Measurements from ENCODE around the gene BCAS3. TPM values are rescaled to one million over a fixed set of nuclear protein-coding genes. Genes with fewer than 3 reads are reported as not detected.
"Not testable (repeated sequence)": the region's sequence is repeated elsewhere in the genome, so short reads cannot be mapped to it uniquely, and the experiment has no call there.

Gene BCAS3
- polyA plus RNA-seq, 3 donors: 10.3 to 19.1 (median 14.7) TPM

DNA sequence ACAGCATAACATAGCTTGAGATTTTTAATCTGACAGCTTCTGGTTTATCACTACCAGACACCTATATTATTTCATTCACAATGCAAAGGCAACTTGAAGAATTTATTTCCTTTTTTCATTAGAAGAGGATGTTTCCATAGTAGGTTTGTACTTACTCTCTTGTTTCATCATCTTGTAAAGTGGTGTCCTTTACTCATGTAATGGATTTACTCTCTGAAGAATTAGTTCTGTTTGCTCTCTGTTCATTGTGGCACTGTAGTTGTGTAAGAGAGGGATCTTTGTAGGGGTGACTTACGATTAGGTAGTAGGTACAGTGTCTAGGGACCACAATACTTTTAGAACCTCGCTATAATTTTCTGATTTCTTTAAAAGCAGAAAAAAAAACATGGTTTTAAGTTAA lies 256.1 kb downstream of the BCAS3 start:
- Histone ChIP-seq H2AFZ (ENCODE audit: insufficient read depth, low read depth, low read length, poor library complexity, severe bottlenecking) (no peak overlapping the region), H3K27ac (ENCODE audit: low read depth in 1 of 2, low read length in 2 of 2) (no peak overlapping the region), H3K4me3 (replicated peaks in 1 of 3; ENCODE audit: low read depth in 2 of 3, low read length in 3 of 3) (no peak overlapping the region), H3K4me2 (replicated peaks; ENCODE audit: extremely low read depth, low read length, poor library complexity, severe bottlenecking) (no peak overlapping the region), H4K20me1 (ENCODE audit: insufficient read depth, low read length) (no peaks in the 10 kb centered on the region), H3K9ac (ENCODE audit: insufficient read depth, low read length, poor library complexity, severe bottlenecking) (no peak overlapping the region), H3K27me3 (ENCODE audit: control insufficient read depth in 2 of 2, insufficient read depth in 2 of 2, low read length in 2 of 2) (no peaks in the 10 kb centered on the region), H3K4me1 (ENCODE audit: control insufficient read depth in 1 of 2, insufficient read depth in 2 of 2, low read length in 2 of 2) (no peaks in the 10 kb centered on the region), H3K36me3 (replicated peaks in 1 of 2; ENCODE audit: control insufficient read depth in 1 of 2, insufficient read depth in 2 of 2, low read length in 2 of 2) (no peaks in the 10 kb centered on the region), H3K9me3 (replicated peaks in 1 of 2; ENCODE audit: control insufficient read depth in 1 of 2, insufficient read depth in 1 of 2, low read length in 2 of 2) (no peaks in the 10 kb centered on the region), H3K79me2 (ENCODE audit: insufficient read depth, low read length) (no peaks in the 10 kb centered on the region)
- Mint-ChIP-seq H3K4me1 (no peaks in the 10 kb centered on the region), H3K27me3 (ENCODE audit: low read depth in 3 of 3) (peaks cover 0 to 2% (median 0%) of the 10 kb centered on the region in 3 donors), H3K4me3 (no peak overlapping the region), H3K27ac (no peak overlapping the region), H3K9me3 (peaks cover 0 to 2% (median 0%) of the 10 kb centered on the region in 7 donors), H3K36me3 (no peaks in the 10 kb centered on the region)
- DNase-seq: no peak
- WGBS (ENCODE audit: insufficient coverage): no CpG with 5 or more reads among the region's 2 CpGs
- intact Hi-C loops (cut with micrococcal nuclease): no loop called here
- TF ChIP-seq, protein P1, sequence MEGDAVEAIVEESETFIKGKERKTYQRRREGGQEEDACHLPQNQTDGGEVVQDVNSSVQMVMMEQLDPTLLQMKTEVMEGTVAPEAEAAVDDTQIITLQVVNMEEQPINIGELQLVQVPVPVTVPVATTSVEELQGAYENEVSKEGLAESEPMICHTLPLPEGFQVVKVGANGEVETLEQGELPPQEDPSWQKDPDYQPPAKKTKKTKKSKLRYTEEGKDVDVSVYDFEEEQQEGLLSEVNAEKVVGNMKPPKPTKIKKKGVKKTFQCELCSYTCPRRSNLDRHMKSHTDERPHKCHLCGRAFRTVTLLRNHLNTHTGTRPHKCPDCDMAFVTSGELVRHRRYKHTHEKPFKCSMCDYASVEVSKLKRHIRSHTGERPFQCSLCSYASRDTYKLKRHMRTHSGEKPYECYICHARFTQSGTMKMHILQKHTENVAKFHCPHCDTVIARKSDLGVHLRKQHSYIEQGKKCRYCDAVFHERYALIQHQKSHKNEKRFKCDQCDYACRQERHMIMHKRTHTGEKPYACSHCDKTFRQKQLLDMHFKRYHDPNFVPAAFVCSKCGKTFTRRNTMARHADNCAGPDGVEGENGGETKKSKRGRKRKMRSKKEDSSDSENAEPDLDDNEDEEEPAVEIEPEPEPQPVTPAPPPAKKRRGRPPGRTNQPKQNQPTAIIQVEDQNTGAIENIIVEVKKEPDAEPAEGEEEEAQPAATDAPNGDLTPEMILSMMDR (IDR thresholded peaks at IDR 0.05): no peak

DNA sequence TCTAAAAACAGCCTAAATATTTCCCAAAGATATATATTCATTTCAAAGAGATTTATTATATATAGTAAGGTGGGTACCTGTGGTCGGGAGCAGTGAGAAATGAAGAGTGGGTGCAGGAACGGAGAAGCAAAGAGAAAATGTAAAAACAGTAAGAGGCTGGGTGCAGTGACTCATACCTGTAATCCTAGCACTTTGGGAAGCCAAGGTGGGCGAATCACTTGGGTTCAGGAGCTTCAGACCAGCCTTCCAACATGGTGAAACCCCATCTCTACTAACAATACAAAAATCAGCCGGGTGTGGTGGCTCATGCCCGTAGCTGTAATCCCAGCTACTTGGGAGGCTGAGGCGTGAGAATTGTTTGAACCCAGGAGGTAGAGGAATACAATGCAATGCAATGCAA lies 257.1 kb downstream of the BCAS3 start:
- no peaks in the 10 kb centered on the region for H3K4me1 Mint-ChIP-seq

GRCh38 chr17:60935991-60936390 lies 258.3 kb downstream of the BCAS3 start:
- H3K36me3 Mint-ChIP-seq; H3K27me3 Mint-ChIP-seq (ENCODE audit: low read depth in 3 of 3); intact Hi-C loops (cut with micrococcal nuclease); H3K4me1 Mint-ChIP-seq; H3K79me2 ChIP-seq (ENCODE audit: insufficient read depth, low read length); H3K4me2 ChIP-seq (replicated peaks; ENCODE audit: extremely low read depth, low read length, poor library complexity, severe bottlenecking); H3K4me3 Mint-ChIP-seq; H3K9ac ChIP-seq (ENCODE audit: insufficient read depth, low read length, poor library complexity, severe bottlenecking); H3K27me3 ChIP-seq (ENCODE audit: control insufficient read depth in 2 of 2, insufficient read depth in 2 of 2, low read length in 2 of 2); H3K36me3 ChIP-seq (replicated peaks in 1 of 2; ENCODE audit: control insufficient read depth in 1 of 2, insufficient read depth in 2 of 2, low read length in 2 of 2); H3K9me3 ChIP-seq (replicated peaks in 1 of 2; ENCODE audit: control insufficient read depth in 1 of 2, insufficient read depth in 1 of 2, low read length in 2 of 2); H3K4me1 ChIP-seq (ENCODE audit: control insufficient read depth in 1 of 2, insufficient read depth in 2 of 2, low read length in 2 of 2); H4K20me1 ChIP-seq (ENCODE audit: insufficient read depth, low read length); H3K4me3 ChIP-seq (replicated peaks in 1 of 3; ENCODE audit: low read depth in 2 of 3, low read length in 3 of 3); H3K27ac Mint-ChIP-seq; H3K9me3 Mint-ChIP-seq; H3K27ac ChIP-seq (ENCODE audit: low read depth in 1 of 2, low read length in 2 of 2); DNase-seq; H2AFZ ChIP-seq (ENCODE audit: insufficient read depth, low read depth, low read length, poor library complexity, severe bottlenecking): not testable (repeated sequence)

More for the DNA sequence above, 257.1 kb downstream of the BCAS3 start:
- Mint-ChIP-seq H3K9me3 (peaks cover 0 to 2% (median 0%) of the 10 kb centered on the region in 7 donors), H3K27me3 (ENCODE audit: low read depth in 3 of 3) (peaks cover 0 to 2% (median 0%) of the 10 kb centered on the region in 3 donors), H3K27ac (no peak overlapping the region), H3K4me3 (no peak overlapping the region), H3K36me3 (no peaks in the 10 kb centered on the region)
- Histone ChIP-seq H3K27me3 (ENCODE audit: control insufficient read depth in 2 of 2, insufficient read depth in 2 of 2, low read length in 2 of 2) (no peaks in the 10 kb centered on the region), H3K9me3 (replicated peaks in 1 of 2; ENCODE audit: control insufficient read depth in 1 of 2, insufficient read depth in 1 of 2, low read length in 2 of 2) (no peaks in the 10 kb centered on the region), H2AFZ (ENCODE audit: insufficient read depth, low read depth, low read length, poor library complexity, severe bottlenecking) (no peak overlapping the region), H3K4me2 (replicated peaks; ENCODE audit: extremely low read depth, low read length, poor library complexity, severe bottlenecking) (no peak overlapping the region), H3K79me2 (ENCODE audit: insufficient read depth, low read length) (no peaks in the 10 kb centered on the region), H3K27ac (ENCODE audit: low read depth in 1 of 2, low read length in 2 of 2) (no peak overlapping the region), H4K20me1 (ENCODE audit: insufficient read depth, low read length) (no peaks in the 10 kb centered on the region), H3K9ac (ENCODE audit: insufficient read depth, low read length, poor library complexity, severe bottlenecking) (no peak overlapping the region), H3K4me3 (replicated peaks in 1 of 3; ENCODE audit: low read depth in 2 of 3, low read length in 3 of 3) (no peak overlapping the region), H3K4me1 (ENCODE audit: control insufficient read depth in 1 of 2, insufficient read depth in 2 of 2, low read length in 2 of 2) (no peaks in the 10 kb centered on the region), H3K36me3 (replicated peaks in 1 of 2; ENCODE audit: control insufficient read depth in 1 of 2, insufficient read depth in 2 of 2, low read length in 2 of 2) (no peaks in the 10 kb centered on the region)
- TF ChIP-seq, protein P1 (IDR thresholded peaks at IDR 0.05): no peak
- intact Hi-C loops (cut with micrococcal nuclease): no loop called here
- no peak for DNase-seq
- WGBS (ENCODE audit: insufficient coverage): 83% methylated on average over 1 of the region's 6 CpGs

Measured in CD14-positive monocyte (primary cell).